Naive thymus-derived CD4-positive, alpha-beta T cell (primary cell): ENCODE results near the gene TPSB2. TPM values are rescaled to one million over a fixed set of nuclear protein-coding genes. Genes with fewer than 3 reads are reported as not detected.
"Not testable (repeated sequence)": the region's sequence is repeated elsewhere in the genome, so short reads cannot be mapped to it uniquely, and the experiment has no call there.

Source experiments
- ATAC-seq: fragments of 150-1000 bp; cut with Tn5 transposase; 2 replicates; pipeline ENCODE4 v1.10.0; 2021; ENCODE audit warnings: mild to moderate bottlenecking, moderate library complexity
- CTCF ChIA-PET: fragments of 350-600 bp; sonication (Branson Sonifier 250); formaldehyde crosslinking; loops from one replicate; lab custom pipeline; 2021; ENCODE audit warnings: antibody characterized with exemption; lab: Charles Lee
- POLR2A ChIA-PET: fragments of 350-600 bp; sonication (Branson Sonifier 250); formaldehyde crosslinking; loops from one replicate; lab custom pipeline; 2021; ENCODE audit warnings: antibody characterized with exemption, inconsistent platforms; lab: Charles Lee
- DNase-seq, 9 donors: peaks; one replicate each; pipeline versions ENCODE4 v3.0.0 to v3.0.0-alpha.2; 2020 to 2022; ENCODE audit warnings: mixed read lengths in 1 of 9
- H3K27ac ChIP-seq: one replicate; pipeline ENCODE4 v1.7.0; 2013; ENCODE audit warnings: mild to moderate bottlenecking, low read depth, low read length, moderate library complexity
- H3K27me3 ChIP-seq, 2 donors: one replicate each; pipeline ENCODE4 v1.7.0; 2013; ENCODE audit warnings: low read length in 2 of 2, mild to moderate bottlenecking in 2 of 2, moderate library complexity in 2 of 2; ENCODE audit not compliant: control insufficient read depth in 2 of 2, insufficient read depth in 2 of 2
- H3K36me3 ChIP-seq, 3 experiments: 1 replicate in 2 of 3; 2 replicates in 1 of 3; pipeline ENCODE4 v1.7.0; 2013; ENCODE audit warnings: low read length in 3 of 3, mild to moderate bottlenecking in 3 of 3, moderate library complexity in 1 of 3; ENCODE audit not compliant: insufficient read depth in 3 of 3, control insufficient read depth in 2 of 3
- H3K4me1 ChIP-seq, 2 donors: one replicate each; pipeline ENCODE4 v1.7.0; 2013; ENCODE audit warnings: low read length in 2 of 2, mild to moderate bottlenecking in 2 of 2, moderate library complexity in 1 of 2; ENCODE audit not compliant: control insufficient read depth in 2 of 2, insufficient read depth in 2 of 2
- H3K4me3 ChIP-seq: 2 replicates; pipeline ENCODE4 v1.7.0; 2013; ENCODE audit warnings: mild to moderate bottlenecking, low read length
- H3K9me3 ChIP-seq, 3 experiments: 1 replicate in 2 of 3; 2 replicates in 1 of 3; pipeline ENCODE4 v1.7.0; 2013; ENCODE audit warnings: low read length in 3 of 3; ENCODE audit not compliant: control insufficient read depth in 2 of 3
- H3K27ac Mint-ChIP-seq, 9 donors: one replicate each; pipeline ENCODE4 v1.8.0; 2020 to 2022; ENCODE audit warnings: mixed read lengths in 9 of 9, mild to moderate bottlenecking in 8 of 9, moderate library complexity in 5 of 9, inconsistent platforms in 2 of 9
- H3K27me3 Mint-ChIP-seq, 5 donors: one replicate each; pipeline ENCODE4 v1.8.0; 2021 to 2022; ENCODE audit warnings: mixed read lengths in 5 of 5, mild to moderate bottlenecking in 1 of 5
- H3K36me3 Mint-ChIP-seq, 5 donors: one replicate each; pipeline ENCODE4 v1.8.0; 2020 to 2022; ENCODE audit warnings: mixed read lengths in 5 of 5, mild to moderate bottlenecking in 3 of 5, inconsistent platforms in 1 of 5
- H3K4me1 Mint-ChIP-seq, 7 donors: one replicate each; pipeline ENCODE4 v1.8.0; 2020 to 2022; ENCODE audit warnings: mixed read lengths in 7 of 7, mild to moderate bottlenecking in 3 of 7, inconsistent platforms in 1 of 7
- H3K4me3 Mint-ChIP-seq, 10 donors: one replicate each; pipeline ENCODE4 v1.8.0; 2020 to 2022; ENCODE audit warnings: mild to moderate bottlenecking in 10 of 10, mixed read lengths in 10 of 10, moderate library complexity in 6 of 10, inconsistent platforms in 2 of 10
- H3K9me3 Mint-ChIP-seq, 11 donors: one replicate each; pipeline ENCODE4 v1.8.0; 2020 to 2022; ENCODE audit warnings: mixed read lengths in 11 of 11, mild to moderate bottlenecking in 4 of 11, inconsistent platforms in 1 of 11, moderate library complexity in 1 of 11
- intact Hi-C, 2 donors: fragments of 100-400 bp; cut with micrococcal nuclease; formaldehyde crosslinking; loops; one replicate each; pipeline ENCODE4 v1.15.1; 2023
- polyA plus RNA-seq, 2 donors: library from polyadenylated mRNA; unstranded; fragments of 300-500 nt; fragmentation: Illumina TruSeq; gene quantifications; one replicate each; pipeline ENCODE4 v1.2.3, GENCODE V29; 2021
- total RNA-seq, 6 experiments: library from RNA in 5 of 6; stranded (reverse) in 5 of 6; gene quantifications; 1 replicate in 5 of 6; 2 replicates in 1 of 6; pipeline ENCODE4 v1.2.3 and lab custom pipeline; 2021 to 2026

TPSB2 gene
- total and polyA plus RNA-seq, 7 experiments from 2014 or later: 5.3 TPM; not detected in 6

DNA sequence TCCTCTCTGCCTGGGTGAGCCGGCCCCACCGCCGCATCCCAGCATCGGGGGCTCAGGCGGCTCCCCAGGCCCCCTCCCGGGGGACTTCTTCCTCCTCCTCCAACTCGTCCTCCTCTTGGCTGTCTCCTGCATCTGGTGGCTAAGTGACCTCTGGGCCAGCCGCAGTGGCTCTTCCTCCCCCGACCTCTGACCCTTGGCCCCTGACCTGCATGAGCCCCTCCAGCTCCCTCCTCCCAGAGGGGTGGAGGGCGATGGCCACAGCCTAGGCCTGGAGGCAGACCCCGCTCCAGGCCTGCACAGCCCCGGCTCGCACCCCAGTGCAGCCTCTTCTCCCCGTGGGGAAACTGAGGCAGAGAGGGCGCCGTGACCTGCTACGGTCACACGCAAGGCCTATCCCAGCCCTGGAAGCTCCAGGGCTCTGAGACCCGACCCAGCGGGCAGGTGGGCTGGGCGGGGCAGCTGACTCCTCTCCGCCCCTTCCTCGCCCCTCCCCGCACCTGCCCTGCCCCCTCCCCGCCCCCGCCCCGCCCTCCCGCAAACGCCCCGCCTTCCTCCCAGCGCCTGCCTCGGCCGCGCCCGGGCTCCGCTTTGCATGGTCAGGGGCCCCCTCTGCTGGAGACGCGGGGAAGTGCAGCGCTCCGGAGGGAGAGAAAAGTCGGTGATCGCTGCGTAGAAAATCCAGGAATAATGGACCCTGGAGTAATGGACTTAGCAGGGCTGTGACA is 19.2 kb upstream of the TPSB2 start:
- H3K4me3 ChIP-seq, H3K4me1 ChIP-seq, H3K9me3 Mint-ChIP-seq, POLR2A ChIA-PET, H3K27me3 ChIP-seq, H3K4me3 Mint-ChIP-seq, H3K27ac Mint-ChIP-seq, H3K36me3 ChIP-seq, CTCF ChIA-PET, H3K9me3 ChIP-seq, H3K36me3 Mint-ChIP-seq, DNase-seq, H3K4me1 Mint-ChIP-seq, intact Hi-C loops, H3K27ac ChIP-seq: not testable (repeated sequence)
- peaks cover 5 to 14% (median 12%) of the 10 kb centered on the region in 5 donors for H3K27me3 Mint-ChIP-seq
- peak; percentile 92 for ATAC-seq

- H3K36me3 Mint-ChIP-seq, intact Hi-C loops, H3K36me3 ChIP-seq, H3K4me1 ChIP-seq, H3K9me3 Mint-ChIP-seq, POLR2A ChIA-PET, H3K4me3 Mint-ChIP-seq, H3K9me3 ChIP-seq, H3K4me1 Mint-ChIP-seq, H3K27me3 ChIP-seq, H3K27ac ChIP-seq, ATAC-seq, DNase-seq, CTCF ChIA-PET, H3K4me3 ChIP-seq: not testable (repeated sequence)
- peak overlapping the region in 2 of 9 donors; percentile 32 to 70 for H3K27ac Mint-ChIP-seq
- H3K27me3 Mint-ChIP-seq: peaks cover 5 to 14% (median 12%) of the 10 kb centered on the region in 5 donors
Observed at GRCh38 chr16:1247903-1248537, 18.0 kb upstream of the TPSB2 start.

- no peak overlapping the region for H3K4me3 ChIP-seq
- CTCF ChIA-PET: no interaction called here
- POLR2A ChIA-PET: no interaction called here
- Mint-ChIP-seq H3K36me3 (no peaks in the 10 kb centered on the region), H3K27me3 (peaks cover 5 to 14% (median 12%) of the 10 kb centered on the region in 5 donors), H3K4me3 (peak overlapping the region in 1 of 10 donors; percentile 20), H3K27ac (no peak overlapping the region), H3K4me1 (peaks cover 0 to 9% (median 4%) of the 10 kb centered on the region in 7 donors), H3K9me3 (peaks cover 0 to 2% (median 0%) of the 10 kb centered on the region in 11 donors)
- no peaks in the 10 kb centered on the region for H3K4me1 ChIP-seq
- DNase-seq (no peak), ATAC-seq (no peak)
- intact Hi-C loops: no loop called here
- H3K27ac ChIP-seq: no peak overlapping the region
- H3K36me3 ChIP-seq: no peaks in the 10 kb centered on the region
- H3K9me3 ChIP-seq: no peaks in the 10 kb centered on the region
- no peaks in the 10 kb centered on the region for H3K27me3 ChIP-seq
Observed at GRCh38 chr16:1245452-1246020, 15.6 kb upstream of the TPSB2 start.

GRCh38 chr16:1244881-1245280 is 14.9 kb upstream of the TPSB2 start:
- Histone ChIP-seq H3K9me3 (no peaks in the 10 kb centered on the region), H3K4me1 (no peaks in the 10 kb centered on the region), H3K4me3 (no peak overlapping the region), H3K36me3 (no peaks in the 10 kb centered on the region), H3K27ac (no peak overlapping the region), H3K27me3 (no peaks in the 10 kb centered on the region)
- ChIA-PET POLR2A (no interaction called here), CTCF (no interaction called here)
- ATAC-seq (peak; percentile 67), DNase-seq (no peak)
- H3K9me3 Mint-ChIP-seq: peaks cover 0 to 2% (median 0%) of the 10 kb centered on the region in 11 donors
- H3K4me3 Mint-ChIP-seq: no peak overlapping the region
- intact Hi-C loops: no loop called here
- no peak overlapping the region for H3K27ac Mint-ChIP-seq
- peaks cover 0 to 9% (median 4%) of the 10 kb centered on the region in 7 donors for H3K4me1 Mint-ChIP-seq
- H3K27me3 Mint-ChIP-seq: peaks cover 5 to 14% (median 12%) of the 10 kb centered on the region in 5 donors
- no peaks in the 10 kb centered on the region for H3K36me3 Mint-ChIP-seq

GRCh38 chr16:1243907-1244850 is 14.2 kb upstream of the TPSB2 start:
- H3K36me3 ChIP-seq, CTCF ChIA-PET, ATAC-seq, H3K4me1 Mint-ChIP-seq, H3K27ac ChIP-seq, H3K4me1 ChIP-seq, intact Hi-C loops, H3K36me3 Mint-ChIP-seq, H3K9me3 ChIP-seq, H3K4me3 ChIP-seq, DNase-seq, H3K27me3 ChIP-seq, H3K9me3 Mint-ChIP-seq, H3K27ac Mint-ChIP-seq, POLR2A ChIA-PET, H3K4me3 Mint-ChIP-seq: not testable (repeated sequence)
- peaks cover 5 to 14% (median 12%) of the 10 kb centered on the region in 5 donors for H3K27me3 Mint-ChIP-seq

DNA sequence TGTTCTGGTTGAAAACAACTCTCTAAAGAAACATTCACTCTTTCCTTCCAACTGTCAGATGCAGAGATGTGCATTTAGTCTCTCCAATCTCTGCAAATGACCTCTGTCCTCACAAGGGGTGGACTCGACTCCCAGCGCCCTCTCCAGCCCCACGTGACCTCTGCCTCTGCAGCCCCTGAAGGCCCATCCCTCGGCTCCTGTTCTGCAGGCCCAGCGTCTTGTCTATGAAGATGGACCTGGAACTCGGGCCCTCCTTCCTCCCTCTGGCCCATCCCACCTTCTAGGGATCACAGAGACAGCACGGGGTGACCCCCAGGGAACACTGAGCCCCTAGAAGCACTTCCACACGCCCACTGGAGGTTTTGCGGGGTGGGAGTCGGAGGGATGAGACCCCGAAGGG is 13.4 kb upstream of the TPSB2 start:
- H3K27ac Mint-ChIP-seq: peak overlapping the region in 1 of 9 donors; percentile 29
- intact Hi-C loops: not testable (repeated sequence)

More for the DNA sequence above, 13.4 kb upstream of the TPSB2 start:
- H3K27ac ChIP-seq, H3K9me3 Mint-ChIP-seq, H3K36me3 ChIP-seq, H3K4me1 ChIP-seq, POLR2A ChIA-PET, H3K4me1 Mint-ChIP-seq, DNase-seq, H3K4me3 ChIP-seq, H3K4me3 Mint-ChIP-seq, H3K36me3 Mint-ChIP-seq, H3K9me3 ChIP-seq, H3K27me3 ChIP-seq, CTCF ChIA-PET, ATAC-seq: not testable (repeated sequence)
- peaks cover 5 to 14% (median 12%) of the 10 kb centered on the region in 5 donors for H3K27me3 Mint-ChIP-seq
